Skeletal muscle tissue (tissue), 4 donors: ENCODE measurements around the gene MINDY4. TPM values are rescaled to one million over a fixed set of nuclear protein-coding genes. Genes with fewer than 3 reads are reported as not detected.

Experiments used
- H3K27ac ChIP-seq: one replicate; pipeline ENCODE4 v1.7.0; 2013; ENCODE audit warnings: mild to moderate bottlenecking, low read depth, low read length, inconsistent platforms
- H3K27me3 ChIP-seq, 3 donors: one replicate each; pipeline ENCODE4 v1.7.0; 2013; ENCODE audit warnings: low read length in 3 of 3; ENCODE audit not compliant: control insufficient read depth in 3 of 3, insufficient read depth in 3 of 3
- H3K36me3 ChIP-seq, 3 donors: one replicate each; pipeline ENCODE4 v1.7.0; 2013; ENCODE audit warnings: low read length in 3 of 3; ENCODE audit not compliant: control insufficient read depth in 3 of 3, insufficient read depth in 3 of 3
- H3K4me1 ChIP-seq, 3 donors: one replicate each; pipeline ENCODE4 v1.7.0; 2013; ENCODE audit warnings: low read length in 3 of 3, mild to moderate bottlenecking in 3 of 3; ENCODE audit not compliant: control insufficient read depth in 3 of 3, insufficient read depth in 3 of 3
- H3K4me3 ChIP-seq, 3 donors: one replicate each; pipeline ENCODE4 v1.7.0; 2013; ENCODE audit warnings: low read length in 3 of 3
- H3K9ac ChIP-seq, 3 donors: one replicate each; pipeline ENCODE4 v1.7.0; 2013; ENCODE audit warnings: low read length in 3 of 3, mild to moderate bottlenecking in 3 of 3, moderate library complexity in 2 of 3, low read depth in 1 of 3
- H3K9me3 ChIP-seq, 3 donors: one replicate each; pipeline ENCODE4 v1.7.0; 2013; ENCODE audit warnings: low read length in 3 of 3; ENCODE audit not compliant: control insufficient read depth in 3 of 3
- total RNA-seq: library from RNA; depleted of rRNA; stranded (reverse); fragments of >200 nt; gene quantifications from one replicate; pipeline ENCODE4 v1.2.3, GENCODE V29; 2014
- donor health status: Osteomylitis.

The MINDY4 gene
- total RNA-seq, 1 donor from 2014 or later: 7.8 TPM

GRCh38 chr7:30846378-30846777, 75.2 kb downstream of the MINDY4 start:
- Histone ChIP-seq H3K9ac (no peak overlapping the region), H3K27ac (peak overlapping the region; percentile 63), H3K4me3 (no peak overlapping the region), H3K36me3 (peaks cover 0 to 2% (median 0%) of the 10 kb centered on the region in 3 donors), H3K4me1 (peaks cover 10 to 34% (median 17%) of the 10 kb centered on the region in 3 donors), H3K27me3 (no peaks in the 10 kb centered on the region), H3K9me3 (no peaks in the 10 kb centered on the region)

GRCh38 chr7:30848121-30848855, 77.1 kb downstream of the MINDY4 start:
- Histone ChIP-seq H3K4me3 (no peak overlapping the region), H3K27ac (no peak overlapping the region), H3K27me3 (no peaks in the 10 kb centered on the region), H3K9ac (no peak overlapping the region), H3K36me3 (peaks cover 0 to 2% (median 0%) of the 10 kb centered on the region in 3 donors), H3K4me1 (peaks cover 15 to 39% (median 27%) of the 10 kb centered on the region in 3 donors), H3K9me3 (no peaks in the 10 kb centered on the region)

GRCh38 chr7:30849565-30849964, 78.3 kb downstream of the MINDY4 start:
- Histone ChIP-seq H3K27ac (no peak overlapping the region), H3K4me1 (peaks cover 15 to 32% (median 27%) of the 10 kb centered on the region in 3 donors)

GRCh38 chr7:30850426-30850825, 79.2 kb downstream of the MINDY4 start:
- Histone ChIP-seq H3K9me3 (no peaks in the 10 kb centered on the region), H3K4me3 (no peak overlapping the region), H3K27ac (no peak overlapping the region), H3K27me3 (no peaks in the 10 kb centered on the region), H3K4me1 (peaks cover 14 to 26% (median 20%) of the 10 kb centered on the region in 3 donors), H3K36me3 (peaks cover 0 to 3% (median 2%) of the 10 kb centered on the region in 3 donors), H3K9ac (no peak overlapping the region)

More at GRCh38 chr7:30849565-30849964, 78.3 kb downstream of the MINDY4 start:
- H3K9me3 ChIP-seq: no peaks in the 10 kb centered on the region
- no peak overlapping the region for H3K9ac ChIP-seq
- peaks cover 0 to 2% (median 0%) of the 10 kb centered on the region in 3 donors for H3K36me3 ChIP-seq
- no peak overlapping the region for H3K4me3 ChIP-seq
- H3K27me3 ChIP-seq: no peaks in the 10 kb centered on the region

- peak overlapping the region in 1 of 3 donors; percentile 25 for H3K9ac ChIP-seq
- peak overlapping the region; percentile 62 for H3K27ac ChIP-seq
Observed at GRCh38 chr7:30851651-30852307, 80.6 kb downstream of the MINDY4 start.

GRCh38 chr7:30852308-30852684, 81.1 kb downstream of the MINDY4 start:
- H3K4me1 ChIP-seq: peaks cover 10 to 18% (median 12%) of the 10 kb centered on the region in 3 donors
- no peaks in the 10 kb centered on the region for H3K27me3 ChIP-seq
- H3K9ac ChIP-seq: peak overlapping the region in 1 of 3 donors; percentile 25
- H3K9me3 ChIP-seq: no peaks in the 10 kb centered on the region
- H3K4me3 ChIP-seq: no peak overlapping the region
- H3K36me3 ChIP-seq: peaks cover 0 to 6% (median 2%) of the 10 kb centered on the region in 3 donors
- peak overlapping the region; percentile 62 for H3K27ac ChIP-seq

More at GRCh38 chr7:30851651-30852307, 80.6 kb downstream of the MINDY4 start:
- H3K4me3 ChIP-seq: no peak overlapping the region
- H3K4me1 ChIP-seq: peaks cover 10 to 18% (median 12%) of the 10 kb centered on the region in 3 donors
- H3K27me3 ChIP-seq: no peaks in the 10 kb centered on the region
- H3K36me3 ChIP-seq: peaks cover 0 to 3% (median 2%) of the 10 kb centered on the region in 3 donors
- no peaks in the 10 kb centered on the region for H3K9me3 ChIP-seq

- H3K4me3 ChIP-seq: no peak overlapping the region
- peak overlapping the region; percentile 62 for H3K27ac ChIP-seq
- no peak overlapping the region for H3K9ac ChIP-seq
- H3K9me3 ChIP-seq: no peaks in the 10 kb centered on the region
- peaks cover 10 to 18% (median 12%) of the 10 kb centered on the region in 3 donors for H3K4me1 ChIP-seq
- H3K36me3 ChIP-seq: peaks cover 0 to 6% (median 2%) of the 10 kb centered on the region in 3 donors
- H3K27me3 ChIP-seq: no peaks in the 10 kb centered on the region
Observed at GRCh38 chr7:30852744-30853288, 81.6 kb downstream of the MINDY4 start.

GRCh38 chr7:30853576-30853975, 82.4 kb downstream of the MINDY4 start:
- H3K4me3 ChIP-seq: no peak overlapping the region
- peaks cover 0 to 6% (median 2%) of the 10 kb centered on the region in 3 donors for H3K36me3 ChIP-seq
- no peak overlapping the region for H3K27ac ChIP-seq
- H3K9me3 ChIP-seq: no peaks in the 10 kb centered on the region
- no peaks in the 10 kb centered on the region for H3K27me3 ChIP-seq
- H3K9ac ChIP-seq: no peak overlapping the region
- peaks cover 10 to 13% (median 12%) of the 10 kb centered on the region in 3 donors for H3K4me1 ChIP-seq

- H3K27ac ChIP-seq: no peak overlapping the region
- no peaks in the 10 kb centered on the region for H3K9me3 ChIP-seq
- H3K27me3 ChIP-seq: no peaks in the 10 kb centered on the region
- peaks cover 0 to 12% (median 4%) of the 10 kb centered on the region in 3 donors for H3K36me3 ChIP-seq
- H3K4me3 ChIP-seq: no peak overlapping the region
- H3K9ac ChIP-seq: no peak overlapping the region
- H3K4me1 ChIP-seq: peaks cover 5 to 10% (median 6%) of the 10 kb centered on the region in 3 donors
Observed at GRCh38 chr7:30855936-30856335, 84.7 kb downstream of the MINDY4 start.
